ENCODE data around the gene TLE2. TPM values are rescaled to one million over a fixed set of nuclear protein-coding genes. Genes with fewer than 3 reads are reported as not detected.
"Not testable (repeated sequence)": the region's sequence is repeated elsewhere in the genome, so short reads cannot be mapped to it uniquely, and the experiment has no call there.

The TLE2 gene
- total RNA-seq, 1 donor from 2014 or later: 6.1 TPM

DNA sequence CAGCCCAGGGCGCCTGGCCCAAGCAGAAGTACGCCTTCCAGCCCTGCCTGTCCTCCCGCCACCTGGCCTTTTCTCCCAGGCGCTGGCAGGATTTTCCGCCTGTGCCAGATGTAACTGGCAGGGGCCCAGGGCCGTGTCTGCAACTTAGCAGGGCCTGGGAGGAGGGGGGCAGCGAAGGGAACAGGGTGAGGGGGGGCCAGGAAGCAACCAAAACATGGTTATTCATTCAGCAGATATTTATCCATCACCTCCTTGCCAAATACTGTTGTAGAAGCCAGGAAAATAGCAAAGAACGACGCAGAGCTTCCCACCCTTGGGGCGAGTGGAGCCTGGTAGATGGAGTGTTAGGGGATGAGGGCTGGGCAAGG is 46.1 kb downstream of the TLE2 start:
- peak; percentile 44 for DNase-seq

DNA sequence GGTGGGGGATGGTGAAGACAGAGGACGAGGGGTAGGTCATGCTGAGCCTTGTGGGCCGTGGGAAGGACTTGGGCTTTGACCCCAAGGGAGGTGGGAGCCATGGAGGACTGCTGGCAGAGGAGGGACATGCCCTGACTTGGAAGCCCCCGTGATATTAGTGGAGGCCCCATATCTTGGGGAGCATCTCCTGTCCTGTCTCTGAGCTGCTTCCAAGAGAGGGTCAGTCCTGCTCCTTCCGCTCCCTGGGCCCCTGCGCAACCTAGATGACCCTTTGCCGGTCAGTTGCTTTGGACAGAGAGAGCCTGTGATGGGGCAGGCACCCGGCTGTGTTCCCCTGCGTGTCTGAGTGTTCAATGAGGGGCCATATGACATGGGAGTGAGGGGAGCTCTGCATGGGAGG is 46.5 kb downstream of the TLE2 start:
- DNase-seq: no peak

DNA sequence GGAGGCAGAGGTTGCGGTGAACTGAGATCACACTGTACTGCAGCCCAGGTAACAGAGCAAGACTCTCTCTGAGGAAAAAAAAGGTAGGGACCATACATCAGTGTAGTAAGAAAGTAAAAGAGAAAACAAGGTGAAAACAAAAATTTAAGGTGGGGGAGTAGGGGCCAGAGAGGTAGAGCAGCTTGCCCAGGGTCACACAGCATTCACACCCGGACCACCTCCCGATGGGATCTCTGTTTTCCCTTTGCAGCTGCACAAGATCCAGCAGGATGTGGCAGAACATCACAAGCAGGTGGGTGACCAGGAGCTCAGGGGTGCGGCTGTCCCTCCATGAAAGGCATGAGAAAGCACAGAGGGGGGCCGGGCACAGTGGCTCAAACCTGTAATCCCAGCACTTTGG is 47.2 kb downstream of the TLE2 start:
- DNase-seq: no peak

DNA sequence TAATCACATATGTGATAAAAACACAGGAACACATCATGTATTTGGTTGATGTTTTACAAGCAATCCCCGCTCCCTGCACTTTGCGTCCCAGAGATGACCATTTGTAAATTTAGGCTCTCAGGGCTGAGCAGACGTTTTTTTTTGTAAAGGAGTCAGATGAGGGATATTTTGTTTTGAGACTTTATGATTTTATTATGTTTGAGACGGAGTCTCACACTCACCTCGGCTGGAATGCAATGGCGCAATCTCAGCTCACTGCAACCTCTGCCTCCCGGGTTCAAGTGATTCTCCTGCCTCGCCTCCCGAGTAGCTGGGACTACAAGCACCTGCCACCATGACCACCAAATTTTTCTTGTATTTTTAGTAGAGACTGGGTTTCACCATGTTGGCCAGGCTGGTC is 50.3 kb downstream of the TLE2 start:
- DNase-seq: no peak

DNA sequence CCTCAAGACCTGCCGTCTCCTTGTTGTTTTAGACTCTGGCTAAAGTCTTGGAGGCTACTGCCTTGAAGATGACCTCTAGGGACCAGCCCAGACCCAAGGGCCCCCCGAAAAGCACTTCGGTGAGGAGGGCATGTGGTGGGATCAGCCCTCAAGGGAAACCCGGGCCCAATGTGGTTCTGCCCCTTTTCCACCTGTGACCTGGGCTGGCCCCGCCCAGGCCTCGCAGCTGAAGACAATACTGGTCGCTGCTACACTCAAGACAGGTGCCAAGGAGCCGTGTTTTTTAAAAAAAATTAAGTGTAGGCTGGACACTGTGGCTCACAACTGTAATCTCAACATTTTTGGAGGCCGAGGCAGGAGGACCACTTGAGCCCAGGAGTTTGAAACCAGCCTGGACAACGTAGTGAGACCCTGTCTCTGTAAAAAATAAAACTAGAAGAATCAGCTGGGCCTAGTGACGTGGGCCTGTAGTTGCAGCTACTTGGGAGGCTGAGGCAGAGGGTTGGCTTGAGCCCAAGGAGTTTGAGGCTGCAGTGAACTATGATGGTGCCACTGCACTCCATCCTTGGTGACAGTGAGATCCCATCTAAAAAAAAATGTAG is 50.8 kb downstream of the TLE2 start:
- no peak for DNase-seq

DNA sequence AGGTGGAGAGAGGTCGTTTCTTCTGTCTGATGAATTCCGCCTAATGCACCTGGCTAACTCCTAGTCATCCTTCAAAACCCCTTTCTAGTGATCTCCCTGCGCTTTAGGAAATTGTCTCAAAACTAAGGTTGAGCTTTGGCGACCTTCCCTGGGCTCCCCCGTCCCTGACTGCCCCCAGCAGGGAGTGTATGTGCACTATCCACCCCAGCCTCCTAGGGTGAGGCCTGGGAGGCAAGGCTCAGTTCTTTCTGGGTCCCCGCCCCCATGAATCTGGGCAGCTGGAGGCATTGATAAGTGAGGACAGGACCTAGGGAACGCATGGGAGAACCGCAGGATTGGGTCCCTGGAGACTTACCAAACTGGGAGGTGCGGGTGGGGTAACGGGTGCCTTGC is 51.3 kb downstream of the TLE2 start:
- no peak for DNase-seq

DNA sequence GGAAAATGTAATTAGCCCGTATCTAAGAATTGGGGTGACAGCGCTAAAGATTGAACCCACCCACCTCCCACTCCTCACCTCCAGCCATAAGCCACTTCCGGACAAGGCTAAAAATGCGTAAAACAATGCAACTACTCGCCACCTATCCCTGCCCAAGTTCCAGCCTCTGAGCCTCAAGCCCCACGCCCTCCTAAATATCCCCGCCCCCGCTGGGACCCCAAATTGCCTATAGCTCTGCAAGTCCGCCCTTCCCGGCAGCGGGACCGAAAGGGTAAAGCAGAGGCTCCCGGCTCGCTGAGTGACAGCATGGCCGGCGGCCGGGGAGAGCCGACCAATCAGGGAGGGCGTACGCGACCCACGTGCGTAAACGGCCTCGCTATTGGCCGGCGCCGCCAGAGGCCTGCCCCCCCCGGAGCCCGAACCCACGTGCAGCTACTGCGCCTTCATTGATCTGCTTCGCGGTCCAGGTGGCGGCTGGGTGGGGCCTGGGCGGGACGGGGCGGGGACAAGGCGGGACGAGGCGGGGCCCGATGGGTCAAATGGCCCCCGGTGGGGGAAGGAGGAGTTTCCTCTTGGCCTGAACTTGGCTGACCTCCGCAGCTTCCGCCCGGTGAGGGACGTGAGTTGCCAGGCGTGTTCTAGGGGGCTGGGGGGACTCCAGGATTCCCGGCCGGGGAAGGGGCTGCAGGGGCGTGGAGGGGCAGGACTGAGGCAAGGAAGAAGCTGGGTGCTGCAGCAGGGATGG is 51.9 kb downstream of the TLE2 start, which contains the start of gene TLE6:
TLE6 (plus strand) TSS at position 564 of the 745 bp plus-strand sequence. CDS start 670 bp downstream, outside the sequence.
- DNase-seq: peak; percentile 89

DNA sequence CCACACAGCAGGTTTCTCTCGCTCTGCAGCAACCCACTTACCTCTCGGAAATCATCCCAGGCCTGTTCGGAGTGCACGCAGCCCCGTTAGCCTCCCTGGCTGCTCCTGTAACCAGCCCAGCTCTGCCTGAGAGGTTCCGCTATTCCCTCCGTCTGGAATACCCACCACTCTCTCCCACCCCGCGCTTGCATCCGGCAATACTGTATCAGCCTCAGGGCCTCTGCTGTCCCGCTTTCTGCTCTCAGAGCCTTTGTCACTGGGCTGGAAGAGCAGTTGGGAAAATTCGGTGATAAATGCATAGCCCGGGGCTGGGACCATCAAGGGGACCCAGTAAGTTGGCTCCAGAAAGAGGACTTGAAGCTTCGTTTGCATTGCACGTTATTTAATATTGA is 52.5 kb downstream of the TLE2 start:
- DNase-seq: no peak

DNA sequence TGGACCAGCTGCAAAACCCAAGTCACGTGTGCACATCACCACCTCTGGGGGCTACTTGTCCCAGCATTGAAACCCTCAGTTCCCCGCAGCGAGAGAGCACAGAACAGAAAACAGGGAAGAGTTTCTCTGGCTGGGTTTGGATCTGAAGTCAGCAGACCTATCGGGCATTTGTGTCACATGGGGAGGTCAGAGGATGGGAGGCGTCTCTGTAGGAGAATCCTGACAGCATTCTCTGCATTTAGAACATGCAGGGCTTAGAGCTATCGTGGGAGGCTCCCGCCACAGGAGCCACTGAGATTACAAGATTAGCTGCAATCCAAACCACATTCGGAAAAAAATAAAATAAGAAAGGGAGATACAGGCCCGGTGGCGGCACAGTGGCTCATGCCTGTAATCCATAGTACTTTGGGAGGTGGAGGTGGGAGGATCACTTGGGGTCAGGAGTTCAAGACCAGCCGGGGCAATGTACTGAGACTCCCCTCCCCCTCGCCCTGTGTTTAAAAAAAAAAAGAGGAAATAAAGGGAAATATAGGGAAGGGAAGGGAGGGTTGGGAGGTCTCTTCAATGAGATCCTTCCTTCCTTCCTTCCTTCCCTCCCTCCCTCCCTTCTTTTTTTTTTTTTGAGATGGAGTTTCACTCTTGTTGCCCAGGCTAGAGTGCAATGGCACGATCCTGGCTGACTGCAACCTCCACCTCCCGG is 54.6 kb downstream of the TLE2 start:
- DNase-seq: peak; percentile 20

DNA sequence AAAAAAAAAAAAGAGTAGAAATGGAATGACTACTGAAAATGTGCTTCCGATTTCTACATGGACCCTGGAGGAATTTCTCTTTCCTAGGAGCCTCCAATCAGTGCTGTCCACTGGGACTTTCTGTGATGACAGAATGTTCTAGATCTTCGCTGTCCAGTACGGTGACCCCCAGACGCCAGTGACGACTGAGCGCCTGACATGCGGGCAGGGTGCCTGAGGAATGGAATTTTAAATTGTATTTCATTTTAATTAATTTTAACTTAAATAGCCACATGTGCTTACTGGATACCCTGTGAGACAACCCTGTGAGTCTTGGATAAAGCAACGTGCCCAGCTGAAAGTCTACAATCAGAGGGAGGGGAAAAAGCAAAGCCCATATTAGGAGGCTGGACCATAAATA is 55.9 kb downstream of the TLE2 start:
- DNase-seq: no peak

DNA sequence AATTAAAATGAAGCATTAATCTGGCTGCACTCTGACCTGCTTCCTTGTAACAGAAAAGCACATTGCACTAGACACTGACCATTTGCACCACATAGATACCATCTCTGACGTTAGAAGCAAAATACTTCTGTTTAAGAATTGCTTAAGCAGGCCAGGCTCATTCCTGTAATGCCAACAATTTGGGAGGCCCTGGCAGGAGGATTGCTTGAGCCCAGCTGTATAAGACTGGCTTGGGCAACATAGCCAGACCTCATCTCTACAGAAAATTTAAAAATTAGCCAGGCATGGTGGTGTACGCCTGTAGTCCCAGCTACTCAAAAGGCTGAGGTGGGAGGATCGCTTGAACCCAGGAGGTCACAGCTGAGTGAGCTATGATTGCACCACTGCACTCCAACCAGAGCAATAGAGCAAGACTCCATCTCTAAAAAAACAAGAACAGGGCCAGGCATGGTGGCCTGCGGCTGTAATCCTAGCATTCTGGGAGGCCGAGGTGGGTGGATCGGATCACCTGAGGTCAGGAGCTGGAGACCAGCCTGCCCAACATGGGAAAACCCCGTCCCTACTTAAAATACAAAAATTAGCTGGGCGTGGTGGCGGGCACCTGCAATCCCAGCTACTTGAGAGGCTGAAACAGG is 58.8 kb downstream of the TLE2 start:
- no peak for DNase-seq

DNA sequence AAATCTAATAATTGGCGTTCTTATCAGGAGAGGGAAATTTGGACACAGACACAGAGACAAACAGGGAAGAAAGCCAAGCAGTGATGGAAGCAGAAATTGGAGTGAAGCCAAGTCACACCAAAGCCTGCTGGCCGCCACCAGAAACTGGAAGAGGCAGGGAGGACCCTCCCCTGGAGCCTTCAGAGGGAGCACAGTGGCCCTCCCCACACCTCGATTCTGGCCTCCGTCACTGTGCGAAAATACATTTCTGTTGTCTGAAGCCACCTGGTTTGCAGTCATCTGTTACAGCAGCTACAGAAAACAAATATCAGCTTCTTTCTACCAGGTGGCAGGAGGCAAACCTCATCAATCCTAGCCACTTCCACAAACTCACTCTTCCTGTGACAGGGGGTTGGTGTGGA is 60.0 kb downstream of the TLE2 start:
- DNase-seq: no peak

DNA sequence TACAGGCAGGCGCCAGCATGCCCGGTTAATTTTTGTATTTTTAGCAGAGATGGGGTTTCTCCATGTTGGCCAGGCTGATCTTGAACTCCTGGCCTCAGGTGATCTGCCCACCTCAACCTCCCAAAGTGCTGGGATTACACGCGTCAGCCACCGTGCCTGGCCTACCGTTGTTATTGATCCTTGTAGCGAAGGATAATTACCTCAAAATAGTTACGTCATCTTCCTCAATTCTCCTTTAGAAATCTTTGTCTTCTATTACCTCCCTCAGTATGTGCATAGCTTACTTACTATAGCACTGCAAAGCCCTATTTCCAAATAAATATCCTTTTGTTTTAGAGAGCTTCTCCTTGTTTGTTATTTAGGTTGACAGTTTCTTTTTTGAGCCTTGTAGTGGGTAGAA is 61.1 kb downstream of the TLE2 start:
- no peak for DNase-seq

DNA sequence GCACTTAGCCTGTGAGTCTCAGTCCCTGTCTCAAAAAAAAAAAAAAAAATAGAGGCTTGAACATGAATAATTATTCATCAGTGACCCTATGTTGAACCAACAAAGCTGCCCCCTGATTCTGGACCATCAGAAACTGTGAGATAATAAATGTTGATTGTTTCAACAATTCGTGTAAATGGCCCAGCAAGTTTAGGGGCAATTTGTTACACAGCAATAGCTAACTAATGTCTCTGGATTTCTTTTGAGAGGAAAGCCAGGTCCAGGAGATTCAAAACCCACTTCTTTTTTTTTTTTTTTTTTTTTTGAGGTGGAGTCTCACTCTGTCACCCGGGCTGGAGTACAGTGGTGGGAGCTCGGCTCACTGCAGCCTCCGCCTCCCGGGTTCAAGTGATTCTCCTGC is 64.2 kb downstream of the TLE2 start:
- DNase-seq: no peak

DNA sequence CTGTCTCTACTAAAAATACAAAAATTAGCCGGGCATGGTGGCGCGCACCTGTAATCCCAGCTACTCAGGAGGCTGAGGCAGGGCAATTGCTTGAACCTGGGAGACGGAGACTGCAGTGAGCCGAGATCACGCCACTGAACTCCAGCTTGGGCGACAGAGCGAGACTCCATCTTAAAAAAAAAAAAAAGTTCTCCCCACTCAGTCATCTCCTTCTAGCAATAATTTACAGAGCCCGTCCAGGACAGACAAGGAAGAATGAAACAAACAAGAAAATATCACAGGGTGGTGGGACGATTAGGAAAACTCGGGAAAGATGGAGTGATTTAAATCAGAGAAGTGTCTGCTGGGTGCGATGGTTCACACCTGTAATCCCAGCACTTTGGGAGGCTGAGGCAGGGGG is 65.4 kb downstream of the TLE2 start:
- DNase-seq: not testable (repeated sequence)

DNA sequence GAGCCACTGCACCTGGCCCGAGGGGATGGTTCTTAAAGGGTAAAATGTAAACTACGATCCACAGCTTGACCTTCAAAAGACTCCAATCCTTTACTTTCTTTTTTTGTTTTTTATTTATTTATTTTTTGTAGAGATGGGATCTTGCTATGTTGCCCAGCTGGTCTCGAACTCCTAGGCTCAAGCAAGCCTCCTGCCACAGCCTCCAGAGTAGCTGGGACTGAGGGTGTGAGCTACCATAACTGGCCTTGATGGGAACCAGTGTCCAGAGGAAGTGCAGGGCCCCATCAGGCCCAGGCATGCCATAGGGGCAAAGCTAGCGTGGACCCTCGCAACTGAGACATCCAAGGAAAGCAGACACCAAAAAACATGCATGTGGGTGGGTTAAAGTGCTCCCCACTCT is 66.0 kb downstream of the TLE2 start:
- no peak for DNase-seq

DNA sequence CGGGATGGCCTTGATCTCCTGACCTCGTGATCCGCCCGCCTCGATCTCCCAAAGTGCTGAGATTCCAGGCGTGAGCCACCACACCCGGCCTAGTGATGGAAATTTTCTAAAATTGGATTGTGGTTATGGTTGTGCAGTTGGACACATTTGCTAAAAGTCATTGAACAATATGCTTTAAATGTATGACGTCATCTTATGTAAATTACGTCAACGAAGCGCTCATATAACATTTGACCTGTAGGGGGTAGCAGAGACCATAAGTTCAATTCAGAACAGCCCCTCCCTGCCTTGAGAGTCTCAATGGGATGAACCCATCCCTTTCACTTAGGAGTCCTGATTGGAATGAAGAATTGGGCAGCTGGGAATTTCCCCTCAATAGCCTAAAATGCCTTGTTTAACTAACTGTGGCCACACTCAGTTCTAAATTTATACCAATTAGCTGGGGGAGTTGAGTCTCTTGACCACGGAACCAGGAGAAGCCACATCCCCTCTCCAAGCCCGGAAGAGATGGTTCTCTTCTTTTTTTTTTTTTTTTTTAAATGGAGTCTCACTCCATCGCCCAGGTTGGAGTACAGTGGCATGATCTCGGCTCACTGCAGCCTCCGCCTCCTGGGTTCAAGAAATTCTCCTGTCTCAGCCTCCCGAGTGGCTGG is 66.9 kb downstream of the TLE2 start:
- no peak for DNase-seq

DNA sequence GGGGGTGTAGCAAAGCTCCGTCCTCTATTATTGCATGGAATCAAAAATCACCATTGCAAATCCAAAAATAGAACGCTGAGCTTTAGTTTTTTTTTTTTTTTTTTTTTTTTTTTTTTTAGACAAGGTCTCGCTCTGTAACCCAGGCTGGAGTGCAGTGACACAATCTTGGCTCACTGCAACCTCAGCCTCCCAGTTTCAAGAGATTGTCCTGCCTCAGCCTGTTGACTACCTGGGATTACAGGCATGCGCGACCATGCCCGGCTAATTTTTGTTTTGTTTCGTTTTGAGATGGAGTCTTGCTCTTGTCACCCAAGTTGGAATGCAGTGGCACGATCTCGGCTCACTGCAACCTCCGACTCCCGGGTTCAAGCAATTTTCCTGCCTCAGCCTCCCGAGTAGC is 69.0 kb downstream of the TLE2 start:
- DNase-seq: no peak

DNA sequence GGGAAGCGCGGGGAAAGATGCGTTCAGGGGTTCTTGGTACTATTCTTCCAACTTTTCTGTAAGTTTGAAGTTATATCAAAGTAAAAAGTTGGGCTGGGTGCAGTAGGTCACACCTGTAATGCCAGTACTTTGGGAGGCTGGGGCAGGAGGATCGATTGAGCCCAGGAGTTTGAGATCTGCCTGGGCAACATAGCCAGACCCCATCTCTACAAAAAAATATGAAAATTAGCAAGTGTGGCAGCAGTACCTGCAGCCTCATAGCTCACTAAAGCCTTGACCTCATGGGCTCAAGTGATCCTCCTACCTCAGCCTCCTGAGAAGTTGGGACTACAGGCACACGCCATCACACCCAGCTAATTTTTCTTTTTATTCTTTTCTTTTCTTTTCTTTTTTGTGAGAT is 71.9 kb downstream of the TLE2 start:
- no peak for DNase-seq

DNA sequence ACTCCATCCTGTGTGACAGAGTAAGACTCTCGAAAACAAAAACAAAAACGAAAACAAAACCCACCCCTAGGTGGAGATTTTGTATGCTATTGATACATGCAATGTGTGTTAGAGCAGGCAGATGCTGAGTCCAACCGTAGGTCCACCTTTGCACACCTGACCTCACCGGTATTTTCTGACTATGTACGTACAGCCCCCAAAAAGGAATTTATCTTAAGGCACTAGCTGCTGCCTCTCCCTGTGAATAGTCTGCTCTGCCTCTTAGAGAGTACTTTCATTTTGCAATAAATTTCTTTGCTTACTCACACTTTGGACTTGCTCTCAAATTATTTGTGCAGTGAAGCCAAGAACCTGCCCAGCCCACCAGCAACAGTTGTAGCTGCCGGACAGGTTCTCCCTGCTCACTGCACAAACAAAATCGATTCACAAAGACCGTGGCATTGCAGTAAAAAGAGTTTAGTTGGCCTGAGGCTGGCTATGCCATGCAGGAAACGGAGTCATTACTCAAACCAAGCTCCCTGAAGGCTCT is 76.1 kb downstream of the TLE2 start:
- DNase-seq: no peak

DNA sequence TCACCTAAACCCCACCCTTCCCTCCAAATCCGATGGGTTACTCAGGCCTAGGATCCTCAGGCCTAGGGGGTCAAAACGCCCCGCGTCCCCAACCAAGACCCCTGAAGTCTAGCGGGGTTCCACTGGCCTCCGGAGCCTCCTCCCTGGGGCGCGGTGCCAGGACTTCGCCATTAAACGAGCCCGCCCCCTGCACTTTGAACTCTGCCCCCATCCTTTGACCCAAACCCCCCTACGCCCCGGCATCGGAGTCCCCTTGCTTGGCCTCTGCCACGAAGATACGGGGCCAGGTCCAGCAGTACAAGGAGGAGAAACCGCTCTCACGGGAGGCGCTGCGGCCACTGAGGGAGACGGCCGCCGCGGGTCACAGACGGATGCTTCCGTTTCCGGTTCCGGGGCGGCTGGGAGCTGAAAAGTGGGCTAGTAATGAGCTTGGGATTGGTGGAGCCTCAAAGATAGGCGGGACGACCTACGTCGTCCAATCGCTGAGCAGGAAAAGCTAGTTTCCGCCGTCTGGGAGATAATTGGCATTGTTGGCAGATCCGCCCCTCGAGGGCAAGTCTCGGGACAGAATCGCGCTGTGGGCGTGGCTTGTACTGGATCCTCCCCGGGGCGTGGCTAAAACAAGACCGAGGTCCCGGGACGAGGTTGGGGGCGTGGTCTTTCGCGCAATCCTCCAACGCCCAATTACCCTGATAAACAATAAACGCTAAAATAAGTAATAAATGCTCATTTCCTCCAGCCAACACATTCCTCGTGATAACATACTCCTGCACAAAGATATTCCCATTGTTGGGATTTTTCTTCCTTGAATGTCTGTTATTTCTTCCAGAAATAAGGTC is 78.6 kb downstream of the TLE2 start:
- DNase-seq: peak; percentile 99

DNA sequence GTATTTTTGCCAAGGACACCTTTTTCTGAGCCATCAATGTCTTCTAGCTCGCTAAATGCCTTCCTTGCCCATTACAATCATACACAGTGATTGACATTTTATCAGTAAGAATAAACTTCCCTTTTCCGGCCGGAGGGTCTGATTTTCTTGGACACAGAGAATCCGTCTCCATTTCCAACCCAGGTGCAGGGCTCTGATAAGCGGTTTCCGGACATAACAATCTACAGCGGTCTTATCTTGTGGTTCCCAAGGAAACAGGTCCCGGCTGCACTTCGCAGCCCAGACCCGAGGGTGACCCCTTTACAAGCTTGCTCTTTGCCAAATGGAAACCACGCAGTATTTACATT is 79.2 kb downstream of the TLE2 start:
- DNase-seq: no peak
